MV-4-11 (cell line): Measurements from ENCODE around the gene FBXO31.

ENCODE experiments used
- DNase-seq: peaks from one replicate; lab custom pipeline; 2025; lab: John Stamatoyannopoulos, UW

The FBXO31 gene

DNA sequence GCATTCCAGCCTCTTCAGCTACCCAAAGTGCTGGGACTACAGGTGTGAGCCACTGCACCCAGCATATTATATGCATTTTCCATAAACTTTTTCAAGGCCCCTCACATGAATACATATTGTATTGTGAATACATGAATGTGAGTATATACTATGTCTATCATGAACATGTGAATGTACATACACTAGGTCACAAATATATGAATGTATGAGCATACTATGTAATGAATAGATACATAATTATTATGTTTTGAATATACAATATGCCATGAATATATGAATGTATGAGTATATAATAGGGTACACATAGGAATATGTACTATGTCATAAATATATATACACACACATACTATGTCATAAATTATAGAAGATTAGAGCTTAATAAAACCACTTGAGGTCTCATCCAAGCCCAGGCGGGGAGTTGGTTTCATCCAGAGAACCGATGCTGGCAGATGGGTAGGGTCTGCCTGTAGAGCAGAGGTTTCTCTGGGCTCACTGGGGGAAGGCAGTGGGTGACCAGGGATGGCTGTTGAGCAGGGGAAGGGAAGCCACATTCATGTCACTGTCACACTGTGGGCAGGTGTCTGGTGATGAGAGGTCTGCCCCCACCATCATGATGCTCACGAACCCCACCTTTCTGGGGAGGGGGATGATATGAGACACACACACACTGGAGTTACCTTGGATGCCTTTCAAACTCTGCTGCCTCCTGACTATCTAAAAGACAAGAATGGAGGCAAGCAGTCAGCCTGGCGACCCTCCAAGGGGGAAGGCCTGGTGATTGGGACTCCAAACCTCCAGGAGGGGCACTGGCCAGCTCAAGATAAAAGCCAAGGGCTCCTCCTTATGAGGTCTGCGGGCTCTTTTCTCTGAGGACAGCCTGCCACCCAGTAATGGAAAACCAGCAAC, 73.7 kb downstream of the FBXO31 start:
- DNase-seq = no peak

DNA sequence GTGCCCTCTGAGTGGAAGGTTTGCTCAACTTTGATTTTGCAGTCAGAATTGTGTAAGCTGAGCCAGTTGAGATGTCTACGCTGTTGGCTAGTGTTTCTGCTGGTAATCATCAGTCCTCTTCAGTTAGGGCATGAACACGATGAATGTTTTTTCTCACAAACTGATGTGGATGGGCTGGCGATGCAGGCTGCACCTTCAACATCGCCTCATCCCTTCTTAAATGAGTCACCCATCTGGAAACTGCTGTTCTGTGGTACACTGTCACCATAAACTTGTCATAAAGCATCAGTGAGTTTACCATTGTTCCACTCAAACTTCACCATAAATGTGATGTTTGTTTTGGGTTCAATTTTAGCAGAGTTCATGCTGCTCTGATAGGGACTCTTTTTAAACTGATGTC, 74.8 kb downstream of the FBXO31 start:
- no peak for DNase-seq

DNA sequence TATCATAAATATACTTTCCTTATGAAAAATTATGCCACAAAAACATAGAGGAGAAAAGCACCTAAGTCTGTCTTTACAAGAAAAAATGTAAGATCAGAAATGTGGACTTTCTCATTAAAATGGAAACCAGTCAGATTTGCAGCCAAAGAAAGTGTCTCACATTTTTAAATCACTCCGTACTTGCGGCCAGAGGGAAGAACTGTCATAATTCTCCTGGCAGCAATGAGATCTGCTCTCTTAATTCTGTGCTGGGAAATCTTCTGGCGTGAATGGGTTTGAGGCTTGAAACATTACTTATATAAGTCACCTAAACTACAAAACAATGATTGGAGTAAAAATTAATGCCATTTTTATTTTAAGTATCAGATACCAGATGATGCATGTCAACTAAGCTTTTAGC, 77.1 kb downstream of the FBXO31 start:
- no peak for DNase-seq

DNA sequence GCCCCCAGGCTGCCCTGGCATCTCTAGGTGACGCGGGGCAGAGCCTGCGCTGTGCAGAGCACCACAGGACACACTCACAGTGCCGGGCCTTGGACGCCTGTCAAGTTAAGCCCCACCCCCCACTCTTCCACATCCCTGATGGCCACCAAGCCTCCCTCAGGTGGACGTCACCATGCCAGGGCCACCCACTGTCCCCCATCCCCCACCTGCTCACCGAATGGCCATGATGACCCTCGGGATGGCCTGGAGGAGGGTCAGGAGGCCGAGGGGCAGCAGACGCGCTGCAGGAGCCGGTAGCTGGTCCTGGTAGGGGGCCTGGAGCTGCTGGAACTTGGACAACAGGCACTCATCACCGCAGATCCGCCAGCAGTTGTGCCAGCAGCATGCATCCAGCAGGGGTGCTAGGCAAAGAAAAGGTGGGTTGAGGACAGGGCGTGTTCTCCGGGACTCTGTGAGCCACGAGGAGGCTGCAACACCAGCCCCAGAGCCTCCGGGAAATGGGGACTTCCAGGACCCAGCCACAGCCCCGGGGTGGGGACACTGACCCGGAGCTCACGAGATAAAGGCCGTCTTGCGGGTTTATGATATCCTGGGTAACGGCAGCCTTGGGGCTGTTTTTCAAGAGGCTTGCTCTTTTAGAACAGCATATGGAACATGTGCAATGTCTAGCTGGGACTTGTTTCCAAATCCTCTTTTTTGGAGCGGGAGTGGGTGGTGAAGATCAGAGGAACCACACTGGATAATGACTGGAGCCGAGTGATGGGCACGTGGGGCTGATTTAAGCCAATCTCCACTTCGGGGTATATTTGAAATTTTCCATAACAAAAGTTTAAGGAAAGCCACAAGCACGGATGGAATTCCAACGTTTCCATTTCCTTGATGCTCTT, 77.8 kb downstream of the FBXO31 start:
- no peak for DNase-seq

DNA sequence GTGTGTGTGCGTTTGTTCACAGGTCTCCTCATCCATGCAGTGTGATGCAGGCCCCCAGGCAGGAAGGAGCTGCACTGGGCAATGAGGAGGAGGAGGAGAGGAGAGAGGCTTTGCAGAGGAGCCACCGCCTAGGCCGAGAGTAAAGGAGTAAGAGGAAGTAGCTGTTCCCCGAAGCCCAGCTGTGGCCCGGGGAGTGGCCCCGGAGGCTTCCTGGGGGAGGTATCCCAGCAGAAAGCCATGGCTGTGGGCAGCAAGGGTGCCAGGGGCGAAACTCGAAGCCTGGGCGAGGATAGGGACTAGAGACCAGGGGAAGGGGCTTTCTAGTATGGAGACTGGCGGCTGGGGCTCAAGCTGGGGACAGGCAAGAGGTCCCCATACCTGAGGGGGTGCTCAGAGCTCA, 78.6 kb downstream of the FBXO31 start:
- DNase-seq = peak; percentile 77

DNA sequence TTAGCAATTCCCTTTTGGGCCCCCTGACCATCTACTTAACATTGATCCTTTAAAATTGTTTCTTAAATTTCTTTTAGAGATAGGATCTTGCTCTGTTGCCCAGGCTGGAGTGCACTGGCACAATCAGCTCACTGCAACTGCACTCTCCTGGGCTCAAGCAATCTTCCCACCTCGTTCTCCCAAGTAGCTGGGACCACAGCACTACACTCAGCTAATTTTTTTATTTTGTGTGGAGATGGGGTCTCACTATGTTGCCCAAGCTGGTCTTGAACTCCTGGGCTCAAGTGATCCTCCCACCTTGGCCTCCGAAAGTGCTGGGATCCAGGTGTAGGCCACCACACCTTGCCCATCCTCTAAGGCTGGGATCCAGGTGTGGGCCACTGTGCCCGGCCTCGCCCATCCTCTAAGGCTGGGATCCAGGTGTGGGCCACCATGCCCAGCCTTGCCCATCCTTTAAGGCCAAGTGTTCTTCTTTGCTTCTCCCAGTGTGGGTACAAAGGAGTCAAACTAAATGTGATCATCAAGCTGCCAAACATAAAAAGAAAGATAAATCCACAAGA, 79.5 kb downstream of the FBXO31 start:
- DNase-seq = no peak

DNA sequence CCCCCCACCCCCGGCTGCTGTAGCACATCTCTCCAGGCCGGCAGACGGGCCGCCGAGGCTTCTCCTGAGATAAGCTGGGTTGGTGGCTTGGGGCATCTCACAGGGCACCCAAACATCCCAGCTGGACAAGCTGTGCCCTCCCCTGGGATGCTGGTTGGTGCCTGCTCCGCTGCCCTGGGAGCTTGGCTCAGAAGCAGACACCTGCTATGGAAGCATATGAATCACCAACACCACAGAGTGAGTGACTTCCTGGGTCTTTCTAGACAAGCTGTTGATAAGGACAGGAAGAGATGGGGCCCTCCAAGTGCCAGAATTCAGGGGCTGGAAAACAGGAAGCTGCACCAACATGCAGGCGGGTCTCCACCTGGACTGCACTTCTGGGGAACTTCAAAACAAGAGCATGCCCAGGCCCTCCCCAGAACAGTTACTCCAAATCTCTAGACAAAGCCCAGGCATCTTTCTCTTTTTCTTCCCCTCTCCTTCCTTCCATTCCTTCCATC, 80.1 kb downstream of the FBXO31 start:
- peak; percentile 78 for DNase-seq

DNA sequence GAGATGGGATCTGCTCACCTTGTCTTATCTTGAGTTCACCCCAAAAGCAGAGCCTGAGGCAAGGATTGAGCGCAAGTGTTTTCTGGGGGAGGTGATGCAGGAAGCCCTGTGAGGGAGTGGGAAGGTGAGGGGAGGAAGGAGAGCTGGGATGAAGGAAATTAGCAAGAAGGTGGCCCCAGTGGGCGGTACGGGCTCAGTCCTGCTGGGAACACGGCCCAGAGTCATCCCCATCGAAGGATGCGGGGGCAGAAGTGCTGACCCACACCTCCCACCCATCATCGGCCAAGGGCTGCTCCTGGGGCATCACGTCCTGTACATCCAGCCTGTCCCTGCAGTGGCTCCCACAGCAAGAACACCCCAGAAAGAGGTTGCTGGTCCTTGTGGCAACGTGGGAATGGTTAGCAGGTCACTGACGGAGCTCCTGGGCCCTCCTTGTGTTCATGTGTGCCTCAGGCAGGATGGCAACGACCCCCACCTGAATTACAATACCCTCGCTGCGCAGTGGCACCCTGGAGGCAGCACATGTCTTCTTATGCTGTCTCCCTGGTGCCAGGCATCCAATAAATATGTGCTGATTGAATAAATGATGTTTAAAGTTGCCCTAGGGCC, 84.6 kb downstream of the FBXO31 start:
- no peak for DNase-seq

- DNase-seq = no peak
Observed at GRCh38 chr16:87297918-87298631, 85.5 kb downstream of the FBXO31 start.

DNA sequence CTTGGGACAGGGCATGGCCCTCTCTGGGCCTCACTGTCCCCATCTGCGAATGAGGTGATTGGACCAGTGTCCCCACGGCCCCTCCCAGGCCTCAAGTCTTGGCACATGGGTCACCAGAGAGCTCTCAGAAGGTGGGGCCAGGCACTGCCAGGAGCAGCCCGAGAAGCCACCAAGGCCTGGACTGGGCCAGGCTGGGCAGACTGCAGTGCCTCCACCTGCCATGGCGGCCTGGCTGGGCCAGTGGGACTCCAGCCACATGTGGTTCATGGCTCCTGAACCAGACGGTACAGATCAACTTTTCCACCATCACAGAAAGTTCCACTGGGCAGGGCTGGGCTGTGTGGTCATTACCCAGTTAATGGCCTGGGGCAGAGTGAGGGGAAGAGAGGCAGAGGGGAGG, 86.2 kb downstream of the FBXO31 start:
- no peak for DNase-seq

DNA sequence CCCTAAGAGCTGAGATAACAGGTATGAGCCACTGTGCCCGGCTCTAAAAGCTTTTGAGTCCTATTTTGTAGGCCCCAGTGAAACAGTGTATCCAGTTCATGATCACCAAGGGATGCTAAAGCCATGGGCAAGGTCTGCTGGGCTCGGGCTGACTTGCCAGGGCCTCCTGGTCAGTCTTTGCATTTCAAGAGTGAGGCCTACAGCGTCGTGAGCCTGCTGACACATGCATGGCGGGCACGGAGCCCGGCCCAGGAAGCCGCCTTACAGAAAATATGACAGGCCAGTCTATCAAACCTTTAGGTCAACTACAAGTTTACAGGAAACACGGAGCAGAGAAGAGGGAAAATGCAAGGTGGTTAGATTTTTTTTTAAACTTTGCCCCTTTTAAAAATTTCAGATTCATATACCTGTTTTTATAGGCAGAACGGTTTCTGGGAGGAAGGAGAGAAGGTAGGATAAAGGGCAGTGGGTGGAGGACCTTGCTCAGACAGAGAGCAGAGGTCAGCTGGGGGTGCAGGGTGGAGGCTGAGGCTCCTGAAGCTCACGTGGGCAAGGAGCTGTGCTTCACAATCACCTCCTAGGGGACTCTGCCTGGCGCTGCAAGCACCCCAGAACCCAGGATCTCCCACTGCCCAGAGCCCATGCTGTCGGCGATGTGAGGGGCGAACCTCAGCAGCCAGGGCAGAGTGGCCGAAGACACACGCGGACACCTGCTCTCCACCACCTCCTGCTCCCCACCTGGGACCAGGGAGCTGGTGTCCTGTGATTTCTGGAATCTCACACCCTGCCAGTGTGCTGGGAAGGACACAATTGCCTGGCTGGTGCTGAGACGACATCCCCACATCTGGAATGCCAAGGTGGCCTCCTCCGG, 87.7 kb downstream of the FBXO31 start:
- no peak for DNase-seq

GRCh38 chr16:87295259-87295658, 88.3 kb downstream of the FBXO31 start:
- peak; percentile 13 for DNase-seq

DNA sequence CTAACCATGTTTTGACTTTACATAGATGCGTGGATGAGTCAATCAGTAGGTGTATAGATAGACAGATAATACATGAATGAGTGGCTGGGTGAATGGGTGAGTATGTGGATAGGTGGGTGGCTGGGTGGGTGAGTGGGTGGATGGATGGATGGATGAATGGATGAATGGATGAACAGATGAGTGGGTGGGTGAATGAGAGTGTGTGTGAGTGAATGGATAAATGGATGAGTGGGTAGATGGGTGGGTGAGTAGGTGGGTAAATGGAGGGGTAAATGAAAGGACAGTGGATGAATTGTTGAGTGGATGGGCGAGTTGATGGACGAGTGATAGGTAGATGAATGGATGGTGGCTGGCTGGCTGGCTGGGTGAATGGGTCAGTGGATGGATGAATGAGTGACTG, 89.6 kb downstream of the FBXO31 start:
- no peak for DNase-seq

DNA sequence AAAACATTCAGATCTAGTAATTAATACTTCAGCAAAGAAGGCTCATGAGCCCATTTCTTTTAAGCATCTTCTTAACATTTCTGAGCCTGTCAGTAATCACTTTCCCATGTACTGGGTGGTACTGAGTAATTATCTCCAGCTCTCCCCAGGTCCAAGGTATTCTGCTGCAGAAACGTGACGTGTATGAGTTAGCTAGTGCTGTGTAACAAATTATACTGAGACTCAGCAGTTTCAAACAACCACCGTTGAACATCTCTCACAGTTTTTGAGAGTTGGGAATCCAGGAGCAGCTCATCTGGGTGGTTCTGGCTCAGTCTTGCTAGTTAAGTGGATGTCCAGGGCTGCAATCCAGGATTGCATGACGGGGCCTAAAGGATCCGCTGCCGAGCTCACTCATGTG, 91.6 kb downstream of the FBXO31 start:
- DNase-seq = no peak

DNA sequence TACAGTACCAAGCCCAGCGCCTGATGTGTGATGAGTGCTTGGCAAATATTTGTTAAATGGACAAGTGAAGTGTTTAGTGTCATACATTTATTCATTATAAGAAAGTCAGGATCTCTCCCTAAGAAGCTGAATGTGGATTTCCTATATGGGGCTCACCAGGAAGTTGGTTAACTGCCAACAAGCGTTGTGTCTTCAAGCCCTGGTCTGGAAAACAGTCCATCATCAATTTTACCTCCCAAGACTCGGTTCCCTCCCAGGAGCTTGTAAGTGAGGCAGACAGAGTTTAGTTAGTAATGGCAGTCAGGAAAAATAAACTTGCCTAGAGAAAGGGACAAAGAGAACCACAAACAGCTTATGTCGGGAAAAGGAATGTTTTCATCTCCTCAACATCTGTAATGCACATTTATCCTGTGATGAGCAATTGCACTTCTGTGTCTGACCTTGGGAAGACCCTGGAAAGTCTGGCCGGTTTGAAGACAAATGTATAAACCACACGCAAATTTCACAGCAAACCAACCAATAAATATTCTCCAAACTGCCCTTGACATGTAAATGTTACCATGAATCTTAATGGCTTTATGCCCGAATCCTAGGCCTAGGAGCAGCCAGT, 94.7 kb downstream of the FBXO31 start:
- DNase-seq = no peak

DNA sequence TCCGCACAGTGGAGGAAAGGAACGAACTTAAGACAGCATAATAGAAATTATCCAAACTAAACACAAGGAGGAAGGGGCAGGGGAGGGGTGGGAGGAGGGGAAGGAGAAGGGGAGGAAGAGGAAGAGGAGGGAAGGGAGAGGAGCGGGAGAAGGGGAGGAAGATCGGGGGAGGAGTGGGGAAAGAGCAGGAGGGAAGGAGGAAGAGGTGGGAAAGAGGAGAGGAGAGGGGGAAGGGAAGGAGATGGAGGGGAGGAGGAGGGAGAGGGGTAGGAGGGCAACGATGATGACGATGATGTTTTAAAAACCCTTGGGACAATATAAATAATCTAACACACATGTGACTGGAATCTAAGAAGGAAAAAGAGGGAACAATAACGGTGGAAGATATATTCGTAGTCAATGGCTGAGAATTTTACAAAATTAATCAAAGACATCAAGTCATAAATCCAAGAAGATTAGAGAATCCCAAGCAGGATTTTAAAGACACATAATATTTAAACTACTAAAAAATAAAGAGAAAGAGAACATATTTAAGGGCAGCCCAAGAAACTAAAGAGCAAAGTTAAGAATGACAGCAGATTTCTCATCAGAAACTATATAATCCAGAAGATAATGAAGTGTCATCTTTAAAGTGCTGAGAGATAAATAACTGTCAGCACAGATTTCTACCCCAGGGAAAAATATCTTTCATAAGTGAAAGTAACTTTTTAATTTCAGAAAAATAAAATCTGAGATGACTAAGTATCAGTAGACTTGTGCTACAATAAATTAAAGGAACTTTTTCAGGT, 96.5 kb downstream of the FBXO31 start:
- DNase-seq = no peak

- no peak for DNase-seq
Observed at GRCh38 chr16:87284183-87284582, 99.4 kb downstream of the FBXO31 start.

- no peak for DNase-seq
Observed at GRCh38 chr16:87279094-87279658, 104.4 kb downstream of the FBXO31 start.
